HG02943 (cell line): ENCODE data around the gene ERCC6L2.

ENCODE experiments used
- ATAC-seq: cut with Tn5 transposase; IDR thresholded peaks from one replicate; pipeline ENCODE4 v1.9.1; 2021; ENCODE audit warnings: mild to moderate bottlenecking, low read depth, moderate library complexity; ENCODE audit not compliant: unreplicated experiment

Gene ERCC6L2

GRCh38 chr9:96015876-96016686 is 140.6 kb downstream of the ERCC6L2 start:
- no peak for ATAC-seq
